Esophagus muscularis mucosa (tissue), 4 donors: ENCODE data around the gene CEP192. TPM values are rescaled to one million over a fixed set of nuclear protein-coding genes. Genes with fewer than 3 reads are reported as not detected.

Source experiments
- DNase-seq: peaks from one replicate; pipeline ENCODE4 v3.0.0-alpha.2; 2017; ENCODE audit errors: extremely low spot score
- H3K27ac ChIP-seq, 4 donors: fragments of 200-600 bp; sonication (generic); replicated peaks in 1 of 4; 1 replicate in 3 of 4; 2 replicates in 1 of 4; pipeline ENCODE4 v1.5.1; 2016 to 2019; ENCODE audit warnings: mild to moderate bottlenecking in 1 of 4
- H3K27me3 ChIP-seq, 4 donors: fragments of 200-600 bp; sonication (generic); one replicate each; pipeline versions ENCODE4 v1.5.1 to v1.6.0; 2016 to 2019
- H3K36me3 ChIP-seq, 4 donors: fragments of 200-600 bp; sonication (generic); one replicate each; pipeline ENCODE4 v1.5.1; 2016 to 2019
- H3K4me1 ChIP-seq, 4 donors: fragments of 200-600 bp; sonication (generic); one replicate each; pipeline ENCODE4 v1.5.1; 2016 to 2019
- H3K4me3 ChIP-seq, 4 donors: fragments of 200-600 bp; sonication (generic); 1 replicate in 2 of 4; 2 replicates in 2 of 4; pipeline ENCODE4 v1.5.1; 2016 to 2019; ENCODE audit warnings: mild to moderate bottlenecking in 4 of 4, moderate library complexity in 1 of 4
- H3K9me3 ChIP-seq, 4 donors: fragments of 200-600 bp; sonication (generic); 1 replicate in 3 of 4; 2 replicates in 1 of 4; pipeline ENCODE4 v1.5.1; 2016 to 2019
- CTCF ChIP-seq, 3 experiments: fragments of 200-600 bp in 2 of 3; fragments of 450-650 bp in 1 of 3; sonication (generic) in 2 of 3; IDR thresholded peaks; one replicate each; pipeline ENCODE4 v1.5.1; 2017 to 2019; ENCODE audit warnings: antibody characterized with exemption in 3 of 3, mild to moderate bottlenecking in 2 of 3, moderate library complexity in 1 of 3
- EP300 ChIP-seq: sonication (generic); formaldehyde crosslinking; IDR thresholded peaks from one replicate; pipeline ENCODE4 v1.6.1; 2017; ENCODE audit warnings: antibody characterized with exemption
- POLR2A ChIP-seq: fragments of 450-650 bp; IDR thresholded peaks from one replicate; pipeline ENCODE4 v1.6.1; 2017; ENCODE audit warnings: antibody characterized with exemption, moderate library complexity, mild to moderate bottlenecking, low read depth
- POLR2AphosphoS5 ChIP-seq, 2 donors: sonication (generic); formaldehyde crosslinking; IDR thresholded peaks; one replicate each; pipeline ENCODE4 v1.6.1; 2017; ENCODE audit warnings: antibody characterized with exemption in 2 of 2
- WGBS: methylation state at CpG from one replicate; pipeline ENCODE4 v1.1.5; 2018; 5-methylcytosine and 5-hydroxymethylcytosine counted together
- intact Hi-C: fragments of 100-400 bp; cut with DNase I; formaldehyde crosslinking; loops from one replicate; pipeline ENCODE4 v1.15.1; 2023
- total RNA-seq, 4 donors: library from RNA; depleted of rRNA; stranded (reverse); fragments of >200 nt; gene quantifications; one replicate each; pipeline versions ENCODE4 v1.1.0 to v1.2.1, GENCODE V29; 2016

CEP192 gene
- total RNA-seq, 4 donors from 2014 or later = 18.7 to 21.6 (median 19.6) TPM

DNA sequence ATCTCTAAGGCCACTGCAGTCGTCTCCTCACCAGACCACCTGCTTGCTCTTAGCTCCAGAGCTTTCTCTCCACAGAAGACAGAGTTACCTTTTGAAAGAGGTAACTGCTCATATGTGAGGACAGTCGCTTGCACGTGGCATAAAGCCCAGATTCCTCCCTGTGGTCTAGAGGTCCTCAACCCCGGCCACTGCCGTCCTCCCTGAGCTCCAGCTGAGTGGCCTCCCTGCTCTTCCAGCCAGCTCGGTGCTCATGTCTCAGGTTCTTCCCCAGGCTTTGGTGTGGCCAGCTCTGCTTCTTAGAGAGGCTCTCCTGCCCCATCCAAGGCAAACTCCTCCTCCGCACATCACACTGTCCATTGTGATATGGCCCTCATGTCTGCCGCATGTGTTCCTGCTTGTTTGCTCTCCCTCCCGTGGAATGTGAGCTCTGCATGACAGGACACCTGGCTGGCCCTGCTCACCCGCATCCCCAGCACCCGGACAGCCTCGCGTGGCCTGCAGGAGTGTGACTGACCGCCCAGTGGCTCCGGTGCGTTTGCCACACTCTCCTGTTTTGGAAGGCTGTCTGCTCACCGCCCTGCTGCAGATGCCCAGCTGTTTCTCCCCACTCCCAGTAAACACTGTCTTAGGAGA is 135.9 kb downstream of the CEP192 start:
- 88% methylated on average over 12 of the region's 17 CpGs for WGBS
- H3K4me3 ChIP-seq = no peak overlapping the region
- TF ChIP-seq EP300 = no peak
- TF ChIP-seq CTCF (IDR thresholded peaks at IDR 0.05) = no peak
- no peak for TF ChIP-seq POLR2A
- no peak for TF ChIP-seq POLR2AphosphoS5 (IDR thresholded peaks at IDR 0.05)
- H3K27me3 ChIP-seq = no peaks in the 10 kb centered on the region
- no peak overlapping the region for H3K27ac ChIP-seq
- peaks cover 0 to 22% (median 12%) of the 10 kb centered on the region in 4 donors for H3K36me3 ChIP-seq
- intact Hi-C loops = no loop called here
- DNase-seq = no peak
- H3K9me3 ChIP-seq = no peaks in the 10 kb centered on the region
- no peaks in the 10 kb centered on the region for H3K4me1 ChIP-seq

DNA sequence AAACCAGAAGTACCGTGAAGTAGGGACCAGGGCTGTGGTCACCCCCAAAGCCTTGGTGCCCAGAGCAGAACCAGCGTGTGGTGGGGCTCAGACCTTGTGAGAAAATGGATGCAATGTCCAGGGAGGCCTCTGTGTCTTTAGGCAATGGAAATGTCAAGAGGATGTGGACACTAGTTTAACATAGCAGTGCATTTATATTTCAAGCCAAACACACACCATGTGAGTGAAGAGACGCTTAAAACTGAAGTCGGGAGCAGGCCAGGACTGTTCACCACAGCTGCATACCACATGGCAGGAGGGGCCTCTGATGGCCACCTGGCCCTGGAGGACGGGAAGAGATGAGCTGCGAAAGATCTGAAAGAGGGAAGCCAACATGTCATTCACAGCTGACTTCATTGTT is 140.1 kb downstream of the CEP192 start:
- 49% methylated on average over 5 of the region's 6 CpGs for WGBS
- peaks cover 0 to 18% (median 11%) of the 10 kb centered on the region in 4 donors for H3K36me3 ChIP-seq
- TF ChIP-seq EP300 (no peak), CTCF (IDR thresholded peaks at IDR 0.05) (no peak), POLR2A (no peak), POLR2AphosphoS5 (IDR thresholded peaks at IDR 0.05) (no peak)
- no peak overlapping the region for H3K4me3 ChIP-seq
- no peak overlapping the region for H3K27ac ChIP-seq
- H3K9me3 ChIP-seq = no peaks in the 10 kb centered on the region
- DNase-seq = no peak
- peaks cover 0 to 13% (median 0%) of the 10 kb centered on the region in 4 donors for H3K27me3 ChIP-seq
- intact Hi-C loops = no loop called here
- peaks cover under 1 to 4% (median 3%) of the 10 kb centered on the region in 4 donors for H3K4me1 ChIP-seq

GRCh38 chr18:13134551-13135401 is 143.6 kb downstream of the CEP192 start:
- Histone ChIP-seq H3K4me3 (no peak overlapping the region), H3K4me1 (peaks cover 7 to 22% (median 16%) of the 10 kb centered on the region in 4 donors), H3K9me3 (no peaks in the 10 kb centered on the region), H3K27ac (no peak overlapping the region), H3K36me3 (no peaks in the 10 kb centered on the region), H3K27me3 (peaks cover 0 to 41% (median 2%) of the 10 kb centered on the region in 4 donors)
- WGBS = 96% methylated on average over 28 of the region's 52 CpGs
- intact Hi-C loops = no loop called here
- TF ChIP-seq EP300 (no peak), POLR2A (no peak), POLR2AphosphoS5 (IDR thresholded peaks at IDR 0.05) (no peak), CTCF (IDR thresholded peaks at IDR 0.05) (no peak)
- no peak for DNase-seq

- WGBS = 30% methylated on average over 39 of the region's 51 CpGs
- DNase-seq = no peak
- Histone ChIP-seq H3K4me1 (peaks cover 7 to 22% (median 16%) of the 10 kb centered on the region in 4 donors), H3K9me3 (no peaks in the 10 kb centered on the region), H3K36me3 (no peaks in the 10 kb centered on the region), H3K4me3 (peak overlapping the region; percentile 66 to 72 (median 69)), H3K27ac (peak overlapping the region; percentile 39 to 75 (median 52)), H3K27me3 (peaks cover 0 to 41% (median 2%) of the 10 kb centered on the region in 4 donors)
- intact Hi-C loops = no loop called here
- TF ChIP-seq POLR2A (no peak), POLR2AphosphoS5 (IDR thresholded peaks at IDR 0.05) (no peak), EP300 (no peak), CTCF (IDR thresholded peaks at IDR 0.05) (no peak)
Observed at GRCh38 chr18:13136056-13136903, 145.1 kb downstream of the CEP192 start.
